Fibroblast of gingiva (primary cell): Measurements from ENCODE around the gene OR6B1.

Experiments
- DNase-seq: peaks from one replicate; pipeline ENCODE4 v3.0.0-alpha.2; 2011; ENCODE audit warnings: low read depth

The OR6B1 gene

GRCh38 chr7:144000020-144000419 lies at the start of gene OR6B1:
Gene OR6B1 (plus strand): TSS chr7:144000320. CDS start chr7:144003997, 3,677 bp downstream.
- no peak for DNase-seq

- DNase-seq: no peak
Observed at GRCh38 chr7:143953421-143953820, 46.7 kb upstream of the OR6B1 start.

- no peak for DNase-seq
Observed at GRCh38 chr7:143954135-143954534, 46.0 kb upstream of the OR6B1 start.

GRCh38 chr7:143954544-143954943 lies 45.6 kb upstream of the OR6B1 start, which contains the start of gene OR2F1:
Gene OR2F1 (plus strand): TSS chr7:143954844. CDS start chr7:143959971, 5,127 bp downstream.
- DNase-seq: no peak

- peak; percentile 31 for DNase-seq
Observed at GRCh38 chr7:143958781-143959180, 41.3 kb upstream of the OR6B1 start.

GRCh38 chr7:143960813-143961610 lies 39.1 kb upstream of the OR6B1 start:
- DNase-seq: no peak

- DNase-seq: no peak
Observed at GRCh38 chr7:143965280-143965679, 34.8 kb upstream of the OR6B1 start.

- DNase-seq: no peak
Observed at GRCh38 chr7:143967398-143967797, 32.7 kb upstream of the OR6B1 start.

- DNase-seq: no peak
Observed at GRCh38 chr7:143973870-143974416, 26.2 kb upstream of the OR6B1 start.

GRCh38 chr7:143974459-143974858 lies 25.7 kb upstream of the OR6B1 start:
- no peak for DNase-seq

- no peak for DNase-seq
Observed at GRCh38 chr7:143975617-143976016, 24.5 kb upstream of the OR6B1 start.

- no peak for DNase-seq
Observed at GRCh38 chr7:143978585-143978984, 21.5 kb upstream of the OR6B1 start.

GRCh38 chr7:143979359-143979758 lies 20.8 kb upstream of the OR6B1 start:
- peak; percentile 51 for DNase-seq

GRCh38 chr7:143979998-143980397 lies 20.1 kb upstream of the OR6B1 start:
- DNase-seq: no peak

- DNase-seq: no peak
Observed at GRCh38 chr7:143980746-143981510, 19.2 kb upstream of the OR6B1 start.

GRCh38 chr7:143983960-143984359 lies 16.2 kb upstream of the OR6B1 start:
- DNase-seq: no peak

- no peak for DNase-seq
Observed at GRCh38 chr7:143987513-143987912, 12.6 kb upstream of the OR6B1 start.

GRCh38 chr7:143988976-143989745 lies 11.0 kb upstream of the OR6B1 start:
- DNase-seq: peak; percentile 27

- DNase-seq: no peak
Observed at GRCh38 chr7:143992670-143993069, 7.5 kb upstream of the OR6B1 start.

- no peak for DNase-seq
Observed at GRCh38 chr7:143993924-143994323, 6.2 kb upstream of the OR6B1 start.

- no peak for DNase-seq
Observed at GRCh38 chr7:144001543-144001942, 1.4 kb downstream of the OR6B1 start.

- DNase-seq: no peak
Observed at GRCh38 chr7:144004703-144005102, 4.6 kb downstream of the OR6B1 start.
